MCF 10A (cell line): ENCODE measurements around the gene NEURL1. TPM values are rescaled to one million over a fixed set of nuclear protein-coding genes. Genes with fewer than 3 reads are reported as not detected.

Source experiments
- BruUV-seq: library from RNA; stranded (reverse); fragments of 400-500 nt; replicated peaks from 2 replicates; lab custom pipeline; 2021; lab: Mats Ljungman, UMichigan
- CTCF ChIA-PET: fragments of 300-600 bp; sonication (Branson Sonifier 250); formaldehyde crosslinking; extraction: SDS; loops from one replicate; lab custom pipeline; 2021; ENCODE audit warnings: antibody characterized with exemption, inconsistent platforms; lab: Yijun Ruan, JAX
- POLR2A ChIA-PET: fragments of 300-600, 350-650 bp; sonication (Branson Sonifier 250); formaldehyde crosslinking; extraction: SDS; loops from one replicate; lab custom pipeline; 2020; ENCODE audit warnings: antibody characterized with exemption, inconsistent platforms; lab: Yijun Ruan, JAX
- DNase-seq: peaks from one replicate; pipeline ENCODE4 v3.0.0-alpha.2; 2018; ENCODE audit not compliant: unreplicated experiment
- H3K27ac Mint-ChIP-seq: one replicate; pipeline ENCODE4 v1.8.0; 2022; ENCODE audit warnings: mild to moderate bottlenecking, low read depth, mixed read lengths; ENCODE audit not compliant: unreplicated experiment
- H3K27me3 Mint-ChIP-seq: one replicate; pipeline ENCODE4 v1.8.0; 2022; ENCODE audit warnings: mixed read lengths; ENCODE audit not compliant: insufficient read depth, unreplicated experiment
- H3K36me3 Mint-ChIP-seq: one replicate; pipeline ENCODE4 v1.8.0; 2022; ENCODE audit warnings: mild to moderate bottlenecking, moderate library complexity, mixed read lengths; ENCODE audit not compliant: insufficient read depth, unreplicated experiment
- H3K4me1 Mint-ChIP-seq: one replicate; pipeline ENCODE4 v1.8.0; 2022; ENCODE audit warnings: mixed read lengths; ENCODE audit not compliant: insufficient read depth, unreplicated experiment
- H3K4me3 Mint-ChIP-seq: one replicate; pipeline ENCODE4 v1.8.0; 2022; ENCODE audit warnings: mild to moderate bottlenecking, moderate library complexity, mixed read lengths; ENCODE audit not compliant: unreplicated experiment
- H3K9me3 Mint-ChIP-seq: one replicate; pipeline ENCODE4 v1.8.0; 2022; ENCODE audit warnings: mixed read lengths; ENCODE audit not compliant: unreplicated experiment
- CTCF ChIP-seq: fragments of 200-600 bp; IDR thresholded peaks from one replicate; pipeline ENCODE4 v1.8.0; 2022; ENCODE audit warnings: antibody characterized with exemption, mild to moderate bottlenecking; ENCODE audit not compliant: unreplicated experiment
- intact Hi-C: fragments of 100-400 bp; cut with micrococcal nuclease; formaldehyde crosslinking; loops from 2 replicates; pipeline ENCODE4 v1.14.1; 2022
- total RNA-seq: library from RNA; stranded (reverse); gene quantifications from 2 replicates; pipeline ENCODE4 v1.2.3, GENCODE V29; 2022

NEURL1 gene
- total RNA-seq, 1 experiment from 2014 or later, result not detected

- no peaks in the 10 kb centered on the region for H3K4me1 Mint-ChIP-seq
- H3K9me3 Mint-ChIP-seq, result no peaks in the 10 kb centered on the region
- no peak for TF ChIP-seq CTCF
- intact Hi-C loops, result no loop called here
- H3K4me3 Mint-ChIP-seq, result no peak overlapping the region
- BruUV-seq, result no TSS peak
- no peak overlapping the region for H3K27ac Mint-ChIP-seq
- H3K27me3 Mint-ChIP-seq, result peaks cover 11% of the 10 kb centered on the region
- DNase-seq, result no peak
- ChIA-PET POLR2A (no interaction called here), CTCF (interaction anchor here (0.6 to 2.2 kb wide), 10 partner anchors 9 to 293 kb away, joined by 3 to 12 read pairs (median 3); no protein-coding TSS in a partner anchor)
- H3K36me3 Mint-ChIP-seq, result no peaks in the 10 kb centered on the region
Observed at GRCh38 chr10:103563231-103564115, 70.0 kb downstream of the NEURL1 start.

GRCh38 chr10:103564116-103564501 is 70.6 kb downstream of the NEURL1 start:
- intact Hi-C loops, result no loop called here
- no peaks in the 10 kb centered on the region for H3K36me3 Mint-ChIP-seq
- ChIA-PET POLR2A (no interaction called here), CTCF (interaction anchor here (0.6 to 2.2 kb wide), 11 partner anchors 13 to 824 kb away, joined by 3 to 12 read pairs (median 3); no protein-coding TSS in a partner anchor)
- no peak for DNase-seq
- H3K27ac Mint-ChIP-seq, result no peak overlapping the region
- H3K4me3 Mint-ChIP-seq, result no peak overlapping the region
- H3K9me3 Mint-ChIP-seq, result no peaks in the 10 kb centered on the region
- H3K4me1 Mint-ChIP-seq, result no peaks in the 10 kb centered on the region
- H3K27me3 Mint-ChIP-seq, result peaks cover 15% of the 10 kb centered on the region
- no peak for TF ChIP-seq CTCF
- no TSS peak for BruUV-seq

GRCh38 chr10:103564776-103565520 is 71.4 kb downstream of the NEURL1 start:
- H3K27me3 Mint-ChIP-seq, result peaks cover 17% of the 10 kb centered on the region
- DNase-seq, result peak; percentile 42
- no TSS peak for BruUV-seq
- intact Hi-C loops, result no loop called here
- no peak overlapping the region for H3K4me3 Mint-ChIP-seq
- POLR2A ChIA-PET, result no interaction called here
- no peaks in the 10 kb centered on the region for H3K4me1 Mint-ChIP-seq
- H3K27ac Mint-ChIP-seq, result no peak overlapping the region
- H3K9me3 Mint-ChIP-seq, result no peaks in the 10 kb centered on the region
- CTCF ChIA-PET, result interaction anchor here (0.6 to 2.1 kb wide), 9 partner anchors 12 to 825 kb away, joined by 3 to 12 read pairs (median 3); no protein-coding TSS in a partner anchor
- no peaks in the 10 kb centered on the region for H3K36me3 Mint-ChIP-seq
- peak; percentile 81 for TF ChIP-seq CTCF

GRCh38 chr10:103566536-103566935 is 73.0 kb downstream of the NEURL1 start:
- H3K27ac Mint-ChIP-seq, result no peak overlapping the region
- peaks cover 16% of the 10 kb centered on the region for H3K27me3 Mint-ChIP-seq
- no peak for DNase-seq
- H3K4me1 Mint-ChIP-seq, result no peaks in the 10 kb centered on the region
- H3K36me3 Mint-ChIP-seq, result no peaks in the 10 kb centered on the region
- no peak overlapping the region for H3K4me3 Mint-ChIP-seq
- CTCF ChIA-PET, result interaction anchor here (0.5 kb wide), 1 partner anchor 645 kb away, joined by 4 read pairs; no protein-coding TSS in a partner anchor
- H3K9me3 Mint-ChIP-seq, result no peaks in the 10 kb centered on the region
- TF ChIP-seq CTCF, result no peak
- POLR2A ChIA-PET, result interaction anchor here (0.6 kb wide), 1 partner anchor 81 kb away, joined by 3 read pairs; no protein-coding TSS in a partner anchor
- intact Hi-C loops, result no loop called here
- no TSS peak for BruUV-seq
